K562 (cell line): ENCODE results near the gene BCAR1.

Experiments used
- CBX2 ChIP-seq: fragments of 200-600 bp; sonication (generic); IDR thresholded peaks from one replicate; pipeline ENCODE4 v1.6.1; 2012; ENCODE audit warnings: mild to moderate bottlenecking, low read length, inconsistent platforms; ENCODE audit not compliant: insufficient read depth, poor library complexity, severe bottlenecking
- CBX3 ChIP-seq, 2 experiments: IDR thresholded peaks; 1 replicate in 1 of 2; 2 replicates in 1 of 2; pipeline ENCODE4 v1.6.1; 2012; ENCODE audit warnings: inconsistent platforms in 2 of 2, low read length in 2 of 2, borderline replicate concordance in 1 of 2, control low read depth in 1 of 2
- FOXA1 ChIP-seq: fragments of 450-650 bp; IDR thresholded peaks from 2 replicates; pipeline ENCODE4 v1.6.1; 2016; ENCODE audit warnings: mild to moderate bottlenecking, borderline replicate concordance
- RBM34 ChIP-seq: fragments of 200-400 bp; formaldehyde crosslinking; IDR thresholded peaks from 2 replicates; pipeline ENCODE4 v1.6.1; 2018; ENCODE audit warnings: low read length, borderline replicate concordance; ENCODE audit not compliant: insufficient read depth
- TF ChIP-seq, protein P1 (sequence below): fragments of 250-450 bp; sonication (Bioruptor Pico); IDR thresholded peaks from 2 replicates; pipeline ENCODE4 v1.8.0; 2022; ENCODE audit warnings: inconsistent platforms, mild to moderate bottlenecking, moderate library complexity, borderline replicate concordance
- TF ChIP-seq, protein P2 (sequence below): sonication (generic); formaldehyde crosslinking; IDR thresholded peaks from 2 replicates; pipeline ENCODE4 v1.8.0; 2022; ENCODE audit warnings: missing genetic modification reagents, mild to moderate bottlenecking, borderline replicate concordance
- TF ChIP-seq, protein P3 (sequence below): sonication (generic); formaldehyde crosslinking; IDR thresholded peaks from 2 replicates; pipeline ENCODE4 v1.8.0; 2022; ENCODE audit warnings: mild to moderate bottlenecking, missing genetic modification reagents
- TF ChIP-seq, protein P4 (sequence below), 3 experiments: IDR thresholded peaks in 2 of 3; conservative IDR thresholded peaks in 1 of 3; 2 replicates each; pipeline ENCODE4 v1.5.1; 2011 to 2012; ENCODE audit warnings: low read length in 3 of 3, mild to moderate bottlenecking in 3 of 3, control low read depth in 2 of 3, improper control_type of control experiment in 1 of 3, inconsistent platforms in 1 of 3, low read depth in 1 of 3, mixed read lengths in 1 of 3, moderate library complexity in 1 of 3; ENCODE audit not compliant: insufficient read depth in 2 of 3

DNA sequence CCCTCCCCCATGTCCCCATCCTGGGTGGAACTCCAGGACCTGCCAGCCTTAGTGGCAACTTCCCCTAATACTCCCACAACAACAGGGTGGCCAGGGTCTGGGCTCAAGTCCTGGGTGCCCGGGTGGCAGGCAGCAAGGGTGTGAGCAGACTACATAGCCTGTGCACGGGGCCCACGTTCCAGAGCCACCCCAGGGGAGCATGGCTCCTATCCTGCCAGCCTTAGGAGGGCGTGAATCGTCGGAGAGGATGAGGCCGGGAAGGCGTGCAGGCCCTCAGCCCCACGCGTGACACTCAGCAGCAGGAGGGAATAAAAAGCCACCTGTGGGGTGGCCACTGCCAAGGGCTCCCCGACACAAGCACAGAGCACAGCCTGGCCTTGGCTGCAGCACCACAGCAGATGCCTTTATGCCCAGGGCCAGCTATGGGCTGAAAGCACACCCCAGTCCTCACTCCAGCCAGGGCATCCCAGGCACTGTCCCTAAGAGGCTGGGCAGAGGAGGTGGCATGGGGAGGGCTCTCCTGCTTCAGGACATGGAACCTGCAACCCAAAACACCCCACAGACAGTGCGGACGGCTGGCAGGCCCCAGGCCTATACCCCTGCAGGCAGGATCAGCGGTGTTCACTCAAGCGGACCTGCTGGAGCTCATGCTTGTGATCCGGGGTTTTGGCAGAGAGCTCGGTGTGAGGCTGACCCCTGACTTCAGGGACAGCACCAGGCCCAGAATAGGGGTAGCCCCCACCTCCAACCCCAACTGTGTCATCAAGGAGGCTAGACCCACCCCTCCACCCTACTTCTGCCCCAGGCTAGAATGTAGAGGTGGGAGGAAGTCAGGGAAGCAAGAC, 2.7 kb downstream of the BCAR1 start:
- TF ChIP-seq, protein P1, sequence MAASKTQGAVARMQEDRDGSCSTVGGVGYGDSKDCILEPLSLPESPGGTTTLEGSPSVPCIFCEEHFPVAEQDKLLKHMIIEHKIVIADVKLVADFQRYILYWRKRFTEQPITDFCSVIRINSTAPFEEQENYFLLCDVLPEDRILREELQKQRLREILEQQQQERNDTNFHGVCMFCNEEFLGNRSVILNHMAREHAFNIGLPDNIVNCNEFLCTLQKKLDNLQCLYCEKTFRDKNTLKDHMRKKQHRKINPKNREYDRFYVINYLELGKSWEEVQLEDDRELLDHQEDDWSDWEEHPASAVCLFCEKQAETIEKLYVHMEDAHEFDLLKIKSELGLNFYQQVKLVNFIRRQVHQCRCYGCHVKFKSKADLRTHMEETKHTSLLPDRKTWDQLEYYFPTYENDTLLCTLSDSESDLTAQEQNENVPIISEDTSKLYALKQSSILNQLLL (CRISPR knock-in tag) = no peak
- no peak for TF ChIP-seq FOXA1
- no peak for TF ChIP-seq RBM34
- no peak for TF ChIP-seq CBX3 (IDR thresholded peaks at IDR 0.05; ENCODE audit: borderline replicate concordance in 1 of 2, low read length in 2 of 2)
- TF ChIP-seq, protein P2, sequence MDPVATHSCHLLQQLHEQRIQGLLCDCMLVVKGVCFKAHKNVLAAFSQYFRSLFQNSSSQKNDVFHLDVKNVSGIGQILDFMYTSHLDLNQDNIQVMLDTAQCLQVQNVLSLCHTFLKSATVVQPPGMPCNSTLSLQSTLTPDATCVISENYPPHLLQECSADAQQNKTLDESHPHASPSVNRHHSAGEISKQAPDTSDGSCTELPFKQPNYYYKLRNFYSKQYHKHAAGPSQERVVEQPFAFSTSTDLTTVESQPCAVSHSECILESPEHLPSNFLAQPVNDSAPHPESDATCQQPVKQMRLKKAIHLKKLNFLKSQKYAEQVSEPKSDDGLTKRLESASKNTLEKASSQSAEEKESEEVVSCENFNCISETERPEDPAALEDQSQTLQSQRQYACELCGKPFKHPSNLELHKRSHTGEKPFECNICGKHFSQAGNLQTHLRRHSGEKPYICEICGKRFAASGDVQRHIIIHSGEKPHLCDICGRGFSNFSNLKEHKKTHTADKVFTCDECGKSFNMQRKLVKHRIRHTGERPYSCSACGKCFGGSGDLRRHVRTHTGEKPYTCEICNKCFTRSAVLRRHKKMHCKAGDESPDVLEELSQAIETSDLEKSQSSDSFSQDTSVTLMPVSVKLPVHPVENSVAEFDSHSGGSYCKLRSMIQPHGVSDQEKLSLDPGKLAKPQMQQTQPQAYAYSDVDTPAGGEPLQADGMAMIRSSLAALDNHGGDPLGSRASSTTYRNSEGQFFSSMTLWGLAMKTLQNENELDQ (CRISPR knock-in tag) = no peak
- TF ChIP-seq, protein P3, sequence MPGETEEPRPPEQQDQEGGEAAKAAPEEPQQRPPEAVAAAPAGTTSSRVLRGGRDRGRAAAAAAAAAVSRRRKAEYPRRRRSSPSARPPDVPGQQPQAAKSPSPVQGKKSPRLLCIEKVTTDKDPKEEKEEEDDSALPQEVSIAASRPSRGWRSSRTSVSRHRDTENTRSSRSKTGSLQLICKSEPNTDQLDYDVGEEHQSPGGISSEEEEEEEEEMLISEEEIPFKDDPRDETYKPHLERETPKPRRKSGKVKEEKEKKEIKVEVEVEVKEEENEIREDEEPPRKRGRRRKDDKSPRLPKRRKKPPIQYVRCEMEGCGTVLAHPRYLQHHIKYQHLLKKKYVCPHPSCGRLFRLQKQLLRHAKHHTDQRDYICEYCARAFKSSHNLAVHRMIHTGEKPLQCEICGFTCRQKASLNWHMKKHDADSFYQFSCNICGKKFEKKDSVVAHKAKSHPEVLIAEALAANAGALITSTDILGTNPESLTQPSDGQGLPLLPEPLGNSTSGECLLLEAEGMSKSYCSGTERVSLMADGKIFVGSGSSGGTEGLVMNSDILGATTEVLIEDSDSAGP = no peak
- TF ChIP-seq, protein P4, sequence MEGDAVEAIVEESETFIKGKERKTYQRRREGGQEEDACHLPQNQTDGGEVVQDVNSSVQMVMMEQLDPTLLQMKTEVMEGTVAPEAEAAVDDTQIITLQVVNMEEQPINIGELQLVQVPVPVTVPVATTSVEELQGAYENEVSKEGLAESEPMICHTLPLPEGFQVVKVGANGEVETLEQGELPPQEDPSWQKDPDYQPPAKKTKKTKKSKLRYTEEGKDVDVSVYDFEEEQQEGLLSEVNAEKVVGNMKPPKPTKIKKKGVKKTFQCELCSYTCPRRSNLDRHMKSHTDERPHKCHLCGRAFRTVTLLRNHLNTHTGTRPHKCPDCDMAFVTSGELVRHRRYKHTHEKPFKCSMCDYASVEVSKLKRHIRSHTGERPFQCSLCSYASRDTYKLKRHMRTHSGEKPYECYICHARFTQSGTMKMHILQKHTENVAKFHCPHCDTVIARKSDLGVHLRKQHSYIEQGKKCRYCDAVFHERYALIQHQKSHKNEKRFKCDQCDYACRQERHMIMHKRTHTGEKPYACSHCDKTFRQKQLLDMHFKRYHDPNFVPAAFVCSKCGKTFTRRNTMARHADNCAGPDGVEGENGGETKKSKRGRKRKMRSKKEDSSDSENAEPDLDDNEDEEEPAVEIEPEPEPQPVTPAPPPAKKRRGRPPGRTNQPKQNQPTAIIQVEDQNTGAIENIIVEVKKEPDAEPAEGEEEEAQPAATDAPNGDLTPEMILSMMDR (IDR thresholded peaks at IDR 0.05 in 2 of 3, conservative IDR thresholded peaks at IDR 0.05 in 1 of 3; ENCODE audit: insufficient read depth in 2 of 3, low read depth in 1 of 3, low read length in 3 of 3) = no peak
- TF ChIP-seq CBX2 = no peak
